Heart right ventricle (tissue), 16 donors: Measurements from ENCODE around the gene WDFY4. TPM values are rescaled to one million over a fixed set of nuclear protein-coding genes. Genes with fewer than 3 reads are reported as not detected.

Source experiments
- ATAC-seq, 8 donors: fragments of 200-7000 bp; cut with Tn5 transposase; one replicate each; pipeline ENCODE4 v1.9.1; 2020; ENCODE audit warnings: mild to moderate bottlenecking in 8 of 8, moderate library complexity in 8 of 8, moderate number of reproducible peaks in 1 of 8
- DNase-seq, 2 donors: peaks; one replicate each; pipeline ENCODE4 v3.0.0-alpha.2; 2020
- H3K27ac ChIP-seq, 10 donors: fragments of 200-600 bp; sonication (generic) in 2 of 10; one replicate each; pipeline versions ENCODE4 v1.5.0 to v1.8.0; 2020 to 2022; ENCODE audit warnings: mild to moderate bottlenecking in 3 of 10
- H3K27me3 ChIP-seq, 7 donors: fragments of 200-600 bp; one replicate each; pipeline ENCODE4 v1.8.0; 2021 to 2022; ENCODE audit warnings: mild to moderate bottlenecking in 2 of 7
- H3K36me3 ChIP-seq, 9 donors: fragments of 200-600 bp; sonication (generic) in 1 of 9; one replicate each; pipeline versions ENCODE4 v1.5.0 to v1.8.0; 2020 to 2022; ENCODE audit warnings: mild to moderate bottlenecking in 2 of 9
- H3K4me1 ChIP-seq, 9 donors: fragments of 200-600 bp; sonication (generic) in 1 of 9; one replicate each; pipeline versions ENCODE4 v1.5.0 to v1.8.0; 2020 to 2022; ENCODE audit warnings: mild to moderate bottlenecking in 4 of 9
- H3K4me3 ChIP-seq, 10 donors: fragments of 200-600 bp; sonication (generic) in 2 of 10; one replicate each; pipeline versions ENCODE4 v1.5.0 to v1.8.0; 2020 to 2022; ENCODE audit warnings: mild to moderate bottlenecking in 7 of 10, moderate library complexity in 2 of 10
- H3K9me3 ChIP-seq, 11 donors: fragments of 200-600 bp in 10 of 11; sonication (generic) in 2 of 11; one replicate each; pipeline versions ENCODE4 v1.5.0 to v1.8.0; 2013 to 2022; ENCODE audit warnings: mild to moderate bottlenecking in 2 of 11, control low read depth in 1 of 11, moderate library complexity in 1 of 11
- WGBS, 2 donors: extraction: QIAGEN DNeasy Blood & Tissue Kit; methylation state at CpG; one replicate each; pipeline ENCODE4 v1.1.7; 2013; ENCODE audit warnings: inconsistent platforms in 1 of 2; 5-methylcytosine and 5-hydroxymethylcytosine counted together
- intact Hi-C, 10 donors: fragments of 100-400 bp; cut with DNase I; formaldehyde crosslinking; loops; one replicate each; pipeline versions ENCODE4 v1.11.1 to v1.14.2; 2022
- polyA plus RNA-seq, 2 donors: library from polyadenylated mRNA; stranded (reverse); fragments of 200-250 nt; gene quantifications; one replicate each; pipeline ENCODE4 v1.2.3, GENCODE V29; 2013
- total RNA-seq, 10 donors: library from RNA; stranded (reverse); fragmentation: NEBNext Ultra II Directional in 3 of 10; extraction: Animal tissue kit (Norgen Biotek cat#: 25700) in 3 of 10; gene quantifications; one replicate each; pipeline versions ENCODE4 v1.2.1 to v1.2.4, GENCODE V29; 2021 to 2023
- TF ChIP-seq, protein P1 (sequence below), 9 donors: fragments of 200-600 bp; sonication (generic) in 2 of 9; IDR thresholded peaks; one replicate each; pipeline versions ENCODE4 v1.5.0 to v1.8.0; 2021 to 2022; ENCODE audit warnings: antibody characterized with exemption in 9 of 9, mild to moderate bottlenecking in 5 of 9, moderate library complexity in 1 of 9
- donor health status: Arrhythmogenic right ventricular cardiomyopathy.
- donor health status: ischemic (EF 13 %, LVEDD 7.1; RV severe dilation, severe dysfunction).
- donor health status: healthy with polysubstance abuse.
- donor health status: DM: no; HTN: yes; CAD: no.
- donor health status: DM: no; HTN: no; CAD: no.
- donor health status: ischemic (EF 25% LVEDD 6.9; RV normal size, moderate dysfunction).
- donor health status: ischemic (EF 25% LVEDD 5.7; RV mildly dilated, moderate dysfunction).
- donor health status: healthy.
- donor health status: DM: yes; HTN: yes; CAD: no.
- donor health status: Ischemic cardiomyopathy.
- donor health status: ischemic (EF 35%, LVEDD 5.7; RV mildly dilated, moderate dysfunction).
- donor health status: nonischemic (EF 11% LVEDD 7.7; RV severe dilation, severe dysfunction).
- donor health status: DM: yes; HTN: yes; CAD: no.
- donor health status: PGD.
- donor health status: ischemic (EF 29% LVEDD 5.4; RV normal size, mild dysfunction).
- donor health status: nonischemic (EF 23%, LVEDD 6.1; RV moderate dilation, normal function).

Gene WDFY4
- total and polyA plus RNA-seq, 12 donors: 0.59 to 7.4 (median 0.92) TPM

DNA sequence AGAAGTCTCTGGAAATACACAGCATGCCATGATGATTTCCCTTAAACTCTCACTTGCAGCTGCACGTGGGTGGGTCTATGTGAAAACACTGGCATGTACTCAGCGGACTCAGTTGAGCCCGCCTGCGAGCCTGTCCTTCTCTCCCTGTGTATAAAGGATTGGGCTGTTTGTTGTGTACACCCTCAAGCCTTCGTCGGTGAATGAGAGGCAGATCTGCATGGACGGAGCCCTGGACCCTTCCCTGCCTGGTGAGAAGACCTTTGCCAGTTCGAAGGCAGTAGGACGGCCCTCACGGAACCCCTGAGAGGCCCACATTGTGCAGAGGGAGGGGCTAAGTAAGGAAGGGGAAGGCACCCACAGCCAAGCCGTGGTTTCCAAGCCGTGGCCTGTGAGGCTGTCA, 121.2 kb downstream of the WDFY4 start:
- no peaks in the 10 kb centered on the region for H3K27me3 ChIP-seq
- ATAC-seq (peak; percentile 64 to 87 (median 71)), DNase-seq (peak; percentile 39 to 47)
- H3K36me3 ChIP-seq: peaks cover 0 to 11% (median 0%) of the 10 kb centered on the region in 9 donors
- no peaks in the 10 kb centered on the region for H3K9me3 ChIP-seq
- H3K27ac ChIP-seq: peak overlapping the region in 7 of 10 donors; percentile 30 to 76 (median 61)
- intact Hi-C loops: no loop called here
- WGBS, 2 donors: 64 to 71% methylated on average over 12 of the region's 12 CpGs
- TF ChIP-seq, protein P1, sequence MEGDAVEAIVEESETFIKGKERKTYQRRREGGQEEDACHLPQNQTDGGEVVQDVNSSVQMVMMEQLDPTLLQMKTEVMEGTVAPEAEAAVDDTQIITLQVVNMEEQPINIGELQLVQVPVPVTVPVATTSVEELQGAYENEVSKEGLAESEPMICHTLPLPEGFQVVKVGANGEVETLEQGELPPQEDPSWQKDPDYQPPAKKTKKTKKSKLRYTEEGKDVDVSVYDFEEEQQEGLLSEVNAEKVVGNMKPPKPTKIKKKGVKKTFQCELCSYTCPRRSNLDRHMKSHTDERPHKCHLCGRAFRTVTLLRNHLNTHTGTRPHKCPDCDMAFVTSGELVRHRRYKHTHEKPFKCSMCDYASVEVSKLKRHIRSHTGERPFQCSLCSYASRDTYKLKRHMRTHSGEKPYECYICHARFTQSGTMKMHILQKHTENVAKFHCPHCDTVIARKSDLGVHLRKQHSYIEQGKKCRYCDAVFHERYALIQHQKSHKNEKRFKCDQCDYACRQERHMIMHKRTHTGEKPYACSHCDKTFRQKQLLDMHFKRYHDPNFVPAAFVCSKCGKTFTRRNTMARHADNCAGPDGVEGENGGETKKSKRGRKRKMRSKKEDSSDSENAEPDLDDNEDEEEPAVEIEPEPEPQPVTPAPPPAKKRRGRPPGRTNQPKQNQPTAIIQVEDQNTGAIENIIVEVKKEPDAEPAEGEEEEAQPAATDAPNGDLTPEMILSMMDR (IDR thresholded peaks at IDR 0.05): no peak
- H3K4me3 ChIP-seq: no peak overlapping the region
- peaks cover 19 to 71% (median 49%) of the 10 kb centered on the region in 9 donors for H3K4me1 ChIP-seq

DNA sequence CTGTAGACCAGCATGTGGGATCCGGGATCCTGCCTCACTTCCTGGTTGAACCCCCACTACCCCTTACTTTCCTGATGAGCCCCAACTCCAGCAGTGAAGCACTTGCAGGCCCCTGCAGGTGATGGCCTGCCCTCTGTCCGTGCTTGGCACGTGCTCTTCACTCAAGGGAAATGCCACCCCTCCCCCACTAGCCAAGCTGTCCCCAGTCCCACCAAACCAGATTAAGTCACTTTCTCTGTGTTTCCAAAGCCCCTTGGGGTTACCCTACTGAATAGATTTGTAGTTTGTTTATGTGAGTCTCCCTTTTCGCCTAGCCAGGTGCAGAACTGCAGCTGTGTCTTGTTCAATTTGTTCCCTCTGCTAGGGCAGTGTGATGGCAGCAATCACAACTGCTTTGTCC, 121.7 kb downstream of the WDFY4 start:
- H3K4me1 ChIP-seq: peaks cover 17 to 69% (median 46%) of the 10 kb centered on the region in 9 donors
- no peaks in the 10 kb centered on the region for H3K27me3 ChIP-seq
- peaks cover 0 to 11% (median 0%) of the 10 kb centered on the region in 9 donors for H3K36me3 ChIP-seq
- 66% methylated on average over 4 of the region's 4 CpGs for WGBS, 2 donors
- H3K9me3 ChIP-seq: no peaks in the 10 kb centered on the region
- DNase-seq (no peak), ATAC-seq (peak in 1 of 8 donors; percentile 6)
- peak overlapping the region in 7 of 10 donors; percentile 30 to 76 (median 61) for H3K27ac ChIP-seq
- no peak overlapping the region for H3K4me3 ChIP-seq
- intact Hi-C loops: no loop called here
- TF ChIP-seq, protein P1 (IDR thresholded peaks at IDR 0.05): no peak

DNA sequence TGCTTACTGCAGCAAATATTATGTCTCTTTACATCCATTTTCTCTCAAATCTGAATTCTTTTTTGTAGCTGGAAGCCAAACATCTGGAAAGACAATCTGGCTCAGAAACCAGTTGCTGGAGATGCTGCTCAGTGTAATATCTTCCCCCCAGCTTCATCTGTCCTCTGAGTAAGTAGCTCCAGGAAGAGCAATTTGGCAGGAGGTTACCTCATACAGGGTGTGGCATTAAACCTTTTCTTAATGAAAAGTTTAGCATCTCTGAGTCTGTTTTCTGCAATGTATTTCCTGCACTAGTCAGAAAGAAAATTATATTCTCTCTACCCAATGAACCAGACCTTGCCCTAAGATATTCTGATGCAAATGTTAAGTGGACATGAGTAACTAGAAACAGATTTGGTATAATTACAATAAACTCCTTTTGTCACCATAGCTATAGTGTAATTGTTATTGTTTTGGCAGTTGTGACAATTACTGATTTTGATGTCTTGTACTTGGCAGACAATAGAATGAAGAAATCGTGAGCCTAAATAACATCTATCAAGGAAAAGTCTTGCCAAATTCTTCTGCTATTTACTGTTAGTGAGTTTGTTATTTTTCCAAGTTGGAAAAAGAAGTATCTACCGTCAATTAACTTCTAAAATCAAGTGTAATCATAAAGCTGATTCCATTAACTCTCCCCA, 123.3 kb downstream of the WDFY4 start:
- 41 to 59% methylated on average over 2 of the region's 2 CpGs for WGBS, 2 donors
- intact Hi-C loops: no loop called here
- Histone ChIP-seq H3K4me1 (peaks cover 9 to 64% (median 39%) of the 10 kb centered on the region in 9 donors), H3K9me3 (no peaks in the 10 kb centered on the region), H3K27ac (peak overlapping the region in 4 of 10 donors; percentile 31 to 69 (median 39)), H3K27me3 (no peaks in the 10 kb centered on the region), H3K4me3 (no peak overlapping the region), H3K36me3 (peaks cover 0 to 17% (median 0%) of the 10 kb centered on the region in 9 donors)
- DNase-seq (no peak), ATAC-seq (peak in 4 of 8 donors; percentile 27 to 51 (median 48))
- TF ChIP-seq, protein P1 (IDR thresholded peaks at IDR 0.05): no peak

DNA sequence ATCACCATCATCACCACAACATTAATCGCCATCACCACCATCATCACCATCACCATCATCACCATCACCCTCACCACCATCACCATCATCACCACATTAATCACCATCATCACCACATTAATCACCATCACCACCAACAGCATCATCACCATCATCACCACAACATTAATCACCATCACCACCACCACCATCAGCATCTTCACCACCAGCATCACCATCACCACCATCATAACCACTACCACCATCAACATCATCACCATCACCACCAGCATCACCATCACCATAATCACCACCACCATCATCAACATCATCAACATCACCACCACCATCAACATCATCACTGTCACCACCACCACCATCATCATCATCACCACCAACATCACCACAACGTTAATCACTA, 124.6 kb downstream of the WDFY4 start:
- peaks cover 0 to 17% (median 0%) of the 10 kb centered on the region in 9 donors for H3K36me3 ChIP-seq
- ATAC-seq (no peak), DNase-seq (no peak)
- H3K4me3 ChIP-seq: no peak overlapping the region
- H3K4me1 ChIP-seq: peaks cover 12 to 67% (median 33%) of the 10 kb centered on the region in 9 donors
- TF ChIP-seq, protein P1 (IDR thresholded peaks at IDR 0.05): no peak
- WGBS, 2 donors: 89 to 95% methylated on average over 2 of the region's 2 CpGs
- H3K9me3 ChIP-seq: no peaks in the 10 kb centered on the region
- H3K27ac ChIP-seq: no peak overlapping the region
- intact Hi-C loops: no loop called here
- no peaks in the 10 kb centered on the region for H3K27me3 ChIP-seq
